Loucy (cell line): Measurements from ENCODE around the gene ACTA1.

Experiments used
- H2AFZ ChIP-seq: fragments of 200-600 bp; sonication (generic); 2 replicates; pipeline ENCODE4 v1.6.0; 2016; ENCODE audit warnings: antibody characterized with exemption, mild to moderate bottlenecking, low read length, moderate library complexity
- H3F3A ChIP-seq: fragments of 200-600 bp; 2 replicates; pipeline ENCODE4 v1.6.0; 2016; ENCODE audit warnings: antibody characterized with exemption, low read depth, mild to moderate bottlenecking
- H3K27me3 ChIP-seq: fragments of 200-600 bp; sonication (generic); 2 replicates; pipeline ENCODE4 v1.6.1; 2014; ENCODE audit warnings: low read length, mild to moderate bottlenecking; ENCODE audit not compliant: insufficient read depth, poor library complexity, severe bottlenecking
- H3K36me3 ChIP-seq: fragments of 200-600 bp; sonication (generic); 2 replicates; pipeline ENCODE4 v1.6.1; 2016; ENCODE audit warnings: low read length; ENCODE audit not compliant: insufficient read depth
- H3K4me1 ChIP-seq: fragments of 200-600 bp; sonication (generic); 2 replicates; pipeline ENCODE4 v1.5.1; 2014; ENCODE audit warnings: low read length, mild to moderate bottlenecking; ENCODE audit not compliant: insufficient read depth, poor library complexity, severe bottlenecking
- H3K4me2 ChIP-seq: fragments of 200-600 bp; sonication (generic); 2 replicates; pipeline ENCODE4 v1.6.0; 2014; ENCODE audit warnings: antibody characterized with exemption, low read length, low read depth, mild to moderate bottlenecking; ENCODE audit not compliant: poor library complexity, severe bottlenecking
- H3K4me3 ChIP-seq: fragments of 200-600 bp; sonication (generic); 2 replicates; pipeline ENCODE4 v1.5.1; 2014; ENCODE audit warnings: low read length, mild to moderate bottlenecking, mixed read lengths; ENCODE audit not compliant: poor library complexity, severe bottlenecking
- H3K79me2 ChIP-seq: fragments of 200-600 bp; sonication (generic); 2 replicates; pipeline ENCODE4 v1.6.1; 2014; ENCODE audit warnings: low read length; ENCODE audit not compliant: insufficient read depth
- H3K9ac ChIP-seq: fragments of 200-600 bp; sonication (generic); 2 replicates; pipeline ENCODE4 v1.6.0; 2014; ENCODE audit warnings: mild to moderate bottlenecking, low read depth, low read length, moderate library complexity; ENCODE audit not compliant: poor library complexity, severe bottlenecking
- H3K9me2 ChIP-seq: fragments of 200-600 bp; sonication (generic); replicated peaks from 2 replicates; pipeline ENCODE4 v1.6.1; 2016; ENCODE audit warnings: low read depth, low read length, mixed read lengths
- H3K9me3 ChIP-seq: fragments of 200-600 bp; sonication (generic); 2 replicates; pipeline ENCODE4 v1.6.1; 2014; ENCODE audit warnings: mild to moderate bottlenecking, antibody characterized with exemption, low read length, low read depth; ENCODE audit not compliant: insufficient read depth
- H4K20me1 ChIP-seq: fragments of 200-600 bp; sonication (generic); 2 replicates; pipeline ENCODE4 v1.6.0; 2014; ENCODE audit warnings: antibody characterized with exemption, low read length, mild to moderate bottlenecking; ENCODE audit not compliant: insufficient read depth, poor library complexity, severe bottlenecking
- CTCF ChIP-seq: fragments of 200-600 bp; sonication (generic); conservative IDR thresholded peaks from 2 replicates; pipeline ENCODE4 v1.5.1; 2014; ENCODE audit warnings: mild to moderate bottlenecking, antibody characterized with exemption, low read length
- EZH2phosphoT487 ChIP-seq: fragments of 200-600 bp; IDR thresholded peaks from 2 replicates; pipeline ENCODE4 v1.6.1; 2018; ENCODE audit warnings: antibody characterized with exemption, mild to moderate bottlenecking, moderate library complexity, borderline replicate concordance

The ACTA1 gene

GRCh38 chr1:229457436-229457835 is 23.5 kb upstream of the ACTA1 start:
- no peaks in the 10 kb centered on the region for H3K27me3 ChIP-seq
- peaks cover 62% of the 10 kb centered on the region; the same call in 1 of the 2 replicates for H3K36me3 ChIP-seq
- no peaks in the 10 kb centered on the region for H4K20me1 ChIP-seq

GRCh38 chr1:229456016-229456415 is 22.1 kb upstream of the ACTA1 start:
- Histone ChIP-seq H4K20me1 (no peaks in the 10 kb centered on the region), H3F3A (no peaks in the 10 kb centered on the region; the same call in 1 of the 2 replicates), H3K9ac (no peak overlapping the region), H3K4me2 (no peak overlapping the region), H3K36me3 (peaks cover 56% of the 10 kb centered on the region; the same call in 1 of the 2 replicates), H3K4me1 (no peaks in the 10 kb centered on the region), H3K9me2 (no peaks in the 10 kb centered on the region), H2AFZ (no peak overlapping the region), H3K9me3 (no peaks in the 10 kb centered on the region), H3K4me3 (no peak overlapping the region), H3K79me2 (no peaks in the 10 kb centered on the region), H3K27me3 (no peaks in the 10 kb centered on the region)
- TF ChIP-seq EZH2phosphoT487 (no peak), CTCF (no peak)

More at GRCh38 chr1:229457436-229457835, 23.5 kb upstream of the ACTA1 start:
- no peaks in the 10 kb centered on the region for H3K9me2 ChIP-seq
- H2AFZ ChIP-seq = no peak overlapping the region
- H3K79me2 ChIP-seq = no peaks in the 10 kb centered on the region
- no peaks in the 10 kb centered on the region; the same call in 1 of the 2 replicates for H3F3A ChIP-seq
- H3K9me3 ChIP-seq = no peaks in the 10 kb centered on the region
- no peak overlapping the region for H3K9ac ChIP-seq
- no peak for TF ChIP-seq CTCF
- no peak for TF ChIP-seq EZH2phosphoT487
- H3K4me3 ChIP-seq = no peak overlapping the region
- no peaks in the 10 kb centered on the region for H3K4me1 ChIP-seq
- H3K4me2 ChIP-seq = no peak overlapping the region

- no peaks in the 10 kb centered on the region for H3K9me2 ChIP-seq
- no peak overlapping the region for H3K4me2 ChIP-seq
- no peaks in the 10 kb centered on the region for H3K27me3 ChIP-seq
- peaks cover 46% of the 10 kb centered on the region; the same call in 1 of the 2 replicates for H3K36me3 ChIP-seq
- no peaks in the 10 kb centered on the region for H3K79me2 ChIP-seq
- H3K4me3 ChIP-seq = no peak overlapping the region
- no peaks in the 10 kb centered on the region for H4K20me1 ChIP-seq
- H3K9ac ChIP-seq = no peak overlapping the region
- no peaks in the 10 kb centered on the region for H3K9me3 ChIP-seq
- no peak overlapping the region for H2AFZ ChIP-seq
- no peaks in the 10 kb centered on the region; the same call in 1 of the 2 replicates for H3F3A ChIP-seq
- no peak for TF ChIP-seq EZH2phosphoT487
- no peaks in the 10 kb centered on the region for H3K4me1 ChIP-seq
These were observed 20.2 kb upstream of the ACTA1 start for GRCh38 chr1:229454056-229454455.
